ENCODE results near the gene XRCC6.
"Not testable (repeated sequence)": the region's sequence is repeated elsewhere in the genome, so short reads cannot be mapped to it uniquely, and the experiment has no call there.

- not testable (repeated sequence) for TF ChIP-seq CTCF, POLR2A, EP300 (IDR thresholded peaks at IDR 0.05)
Measured at GRCh38 chr22:41631615-41632014, 10.5 kb downstream of the XRCC6 start.
